K562 (cell line): Measurements from ENCODE around the gene METAP1. TPM values are rescaled to one million over a fixed set of nuclear protein-coding genes. Genes with fewer than 3 reads are reported as not detected.
"Not testable (repeated sequence)": the region's sequence is repeated elsewhere in the genome, so short reads cannot be mapped to it uniquely, and the experiment has no call there.

Experiments used
- ATAC-seq: fragments of 200-7000 bp; cut with Tn5 transposase; 3 replicates; pipeline ENCODE4 v1.9.1; 2020; ENCODE audit warnings: moderate library complexity
- BruUV-seq: library from RNA; stranded (reverse); fragments of 400-500 nt; replicated peaks from 2 replicates; lab custom pipeline; 2021; lab: Mats Ljungman, UMichigan
- CTCF ChIA-PET: fragments of 300-600 bp; formaldehyde crosslinking; extraction: SDS; loops from one replicate; lab custom pipeline; 2021; ENCODE audit warnings: low intra/inter-chr PET ratio; lab: Yijun Ruan, JAX
- POLR2A ChIA-PET: fragments of 300-600, 350-650 bp; sonication (Branson Sonifier 250); formaldehyde crosslinking; extraction: SDS; loops from one replicate; lab custom pipeline; 2021; ENCODE audit warnings: antibody characterized with exemption, inconsistent platforms; lab: Yijun Ruan, JAX
- DNase-seq, 4 experiments: peaks; one replicate each; pipeline versions ENCODE4 v3.0.0 to v3.0.0-alpha.2; 2011 to 2018; ENCODE audit warnings: low spot score in 3 of 4, mixed read lengths in 3 of 4; ENCODE audit errors: extremely low read depth in 1 of 4
- FAIRE-seq: peaks from 2 replicates; lab custom pipeline; 2011; peaks lifted over from hg19 to GRCh38; lab: Jason Lieb, UNC
- H2AFZ ChIP-seq: 2 replicates; pipeline ENCODE4 v1.6.0; 2011; ENCODE audit warnings: low read depth, low read length, control low read depth, inconsistent platforms
- H3K27ac ChIP-seq: fragments of 200-600 bp; 3 replicates; pipeline ENCODE4 v1.8.0; 2011; ENCODE audit warnings: low read depth, mild to moderate bottlenecking, control low read depth, inconsistent platforms, low read length, moderate library complexity, mixed read lengths; ENCODE audit errors: extremely low read depth
- H3K27me3 ChIP-seq, 2 experiments: fragments of 300-600 bp in 1 of 2; 2 replicates in 1 of 2; 3 replicates in 1 of 2; pipeline versions ENCODE4 v1.6.0 to v1.8.0; 2011; ENCODE audit warnings: inconsistent platforms in 2 of 2, low read length in 2 of 2, mild to moderate bottlenecking in 1 of 2, mixed read lengths in 1 of 2, moderate library complexity in 1 of 2; ENCODE audit not compliant: control insufficient read depth in 2 of 2, insufficient read depth in 2 of 2
- H3K36me3 ChIP-seq: fragments of 300-600 bp; 3 replicates; pipeline ENCODE4 v1.8.0; 2011; ENCODE audit warnings: mild to moderate bottlenecking, low read length, inconsistent platforms; ENCODE audit not compliant: control insufficient read depth, insufficient read depth
- H3K4me1 ChIP-seq, 2 experiments: fragments of 200-600 bp in 1 of 2; replicated peaks in 1 of 2; 2 replicates in 1 of 2; 3 replicates in 1 of 2; pipeline versions ENCODE4 v1.5.1 to v1.8.0; 2011; ENCODE audit warnings: inconsistent platforms in 2 of 2, low read length in 2 of 2, mild to moderate bottlenecking in 1 of 2, mixed read lengths in 1 of 2, moderate library complexity in 1 of 2; ENCODE audit not compliant: control insufficient read depth in 2 of 2, insufficient read depth in 2 of 2
- H3K4me2 ChIP-seq: 2 replicates; pipeline ENCODE4 v1.6.1; 2011; ENCODE audit warnings: low read length, control low read depth, inconsistent platforms, mixed read lengths; ENCODE audit not compliant: insufficient read depth
- H3K4me3 ChIP-seq: fragments of 200-600 bp; sonication (generic), shearing (Covaris generic); 2 replicates; pipeline ENCODE4 v1.5.1; 2016; ENCODE audit warnings: control low read depth, inconsistent platforms
- H3K79me2 ChIP-seq: fragments of 200-600 bp; 3 replicates; pipeline ENCODE4 v1.8.0; 2011; ENCODE audit warnings: low read length, inconsistent platforms; ENCODE audit not compliant: control insufficient read depth, insufficient read depth
- H3K9ac ChIP-seq, 2 experiments: 2 replicates each; pipeline versions ENCODE4 v1.6.0 to v1.6.1; 2011; ENCODE audit warnings: low read depth in 2 of 2, low read length in 2 of 2, control low read depth in 1 of 2, inconsistent platforms in 1 of 2, mild to moderate bottlenecking in 1 of 2, mixed read lengths in 1 of 2; ENCODE audit not compliant: insufficient read depth in 1 of 2
- H3K9me1 ChIP-seq: one replicate; pipeline ENCODE4 v1.6.0; 2011; ENCODE audit warnings: inconsistent platforms, mild to moderate bottlenecking, low read length, moderate library complexity; ENCODE audit not compliant: control insufficient read depth, insufficient read depth
- H3K9me3 ChIP-seq: replicated peaks from 2 replicates; pipeline ENCODE4 v1.5.1; 2011; ENCODE audit warnings: low read depth, low read length, inconsistent platforms; ENCODE audit not compliant: control insufficient read depth, insufficient read depth
- H4K20me1 ChIP-seq: replicated peaks from 2 replicates; pipeline ENCODE4 v1.6.1; 2011; ENCODE audit warnings: low read length, inconsistent platforms, mixed read lengths; ENCODE audit not compliant: control insufficient read depth, insufficient read depth
- MAFK ChIP-seq: IDR thresholded peaks from 2 replicates; pipeline ENCODE4 v1.6.1; 2011; ENCODE audit warnings: low read length, improper control_type of control experiment
- MTA2 ChIP-seq: fragments of 450-650 bp; IDR thresholded peaks from 2 replicates; pipeline ENCODE4 v1.6.1; 2016; ENCODE audit warnings: low read depth
- NR2C1 ChIP-seq, 2 experiments: fragments of 450-650 bp; IDR thresholded peaks; 2 replicates each; pipeline ENCODE4 v1.6.1; 2017; ENCODE audit warnings: mild to moderate bottlenecking in 2 of 2, antibody characterized with exemption in 1 of 2, inconsistent platforms in 1 of 2, missing compliant biosample characterization in 1 of 2, missing genetic modification characterization in 1 of 2
- ZNF347 ChIP-seq: fragments of 450-650 bp; formaldehyde crosslinking; IDR thresholded peaks from 2 replicates; pipeline ENCODE4 v1.4.0; 2020; ENCODE audit warnings: low read depth, mild to moderate bottlenecking, moderate library complexity
- WGBS: fragments of 100-300 bp; shearing (Covaris generic); methylation state at CpG from one replicate; pipeline ENCODE4 v1.1.6; 2016; ENCODE audit warnings: low coverage, mixed read lengths; ENCODE audit not compliant: insufficient coverage; ENCODE audit errors: missing lambda C conversion rate; 5-methylcytosine and 5-hydroxymethylcytosine counted together
- in situ Hi-C: fragments of 300-500 bp; cut with MboI; formaldehyde crosslinking; loops from 4 replicates; pipeline ENCODE4 v1.15.0; 2018; ENCODE audit warnings: inconsistent platforms, mixed read lengths
- intact Hi-C: fragments of 100-400 bp; cut with micrococcal nuclease; formaldehyde crosslinking; loops from 2 replicates; pipeline ENCODE4 v1.14.2; 2022
- polyA plus RNA-seq, 8 experiments: library from polyadenylated mRNA; depleted of rRNA in 4 of 8; stranded (reverse) in 5 of 8; unstranded in 3 of 8; fragments of >200 nt; fragmentation: Nextera tagmentation in 2 of 8; fragmentation: Illumina TruSeq in 1 of 8; extraction: Ambion mirVana in 2 of 8; extraction: Trizol in 1 of 8; gene quantifications; 2 replicates each; pipeline versions ENCODE4 v1.2.1 to v1.2.3, GENCODE V29; 2011 to 2014; ENCODE audit warnings: inconsistent platforms in 1 of 8, missing spikeins in 1 of 8
- total RNA-seq, 7 experiments: library from RNA; depleted of rRNA in 6 of 7; stranded (reverse); fragments of >200 nt in 6 of 7; fragmentation: Illumina TruSeq in 2 of 7; extraction: Trizol in 2 of 7; gene quantifications; 2 replicates each; pipeline versions ENCODE4 v1.2.1 to v1.2.3, GENCODE V29; 2011 to 2021; ENCODE audit warnings: low replicate concordance in 1 of 7

The METAP1 gene
- total and polyA plus RNA-seq, 9 of the 15 experiments (the other 6 are each of a cell fraction or from before 2014, with no cell fraction given): 31.4 to 77.6 (median 59.5) TPM

DNA sequence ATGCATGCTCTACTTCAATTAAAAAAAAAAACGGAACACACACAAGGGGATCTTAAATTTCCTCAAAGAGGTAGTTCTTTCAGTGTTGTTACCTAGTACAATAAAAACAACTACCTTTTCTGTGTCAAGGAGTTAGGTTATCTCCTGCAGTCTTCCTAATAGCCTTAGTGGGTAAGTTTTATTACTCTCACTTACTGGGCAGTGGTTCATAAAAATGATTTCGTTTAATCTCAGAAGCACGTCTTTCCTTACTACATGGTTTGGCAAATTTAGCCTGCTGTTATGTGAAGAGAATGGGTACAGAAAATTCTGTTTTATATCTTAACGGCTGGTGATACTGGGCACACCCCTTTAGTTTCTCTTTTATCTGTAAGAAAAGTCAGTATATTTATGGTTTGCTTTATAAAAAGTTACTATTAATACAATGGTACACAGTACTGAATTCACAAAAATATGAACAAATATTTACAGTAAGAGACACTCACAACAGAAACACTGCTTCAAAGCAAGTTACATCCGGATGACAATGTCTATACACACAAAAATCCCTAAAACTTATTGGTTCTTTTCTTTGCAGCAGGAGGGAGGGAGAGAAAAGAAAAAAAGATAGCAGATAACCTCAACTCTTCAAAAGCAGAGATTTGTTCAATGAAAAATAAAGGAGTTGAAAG is 84.2 kb downstream of the METAP1 start (continued):
- no peak for TF ChIP-seq ZNF347 (CRISPR knock-in tag)
- no peak for TF ChIP-seq NR2C1 (IDR thresholded peaks at IDR 0.05)
- no peak for TF ChIP-seq NR2C1 (tag; IDR thresholded peaks at IDR 0.05)
- no peak for TF ChIP-seq MTA2
- TF ChIP-seq MAFK: no peak

DNA sequence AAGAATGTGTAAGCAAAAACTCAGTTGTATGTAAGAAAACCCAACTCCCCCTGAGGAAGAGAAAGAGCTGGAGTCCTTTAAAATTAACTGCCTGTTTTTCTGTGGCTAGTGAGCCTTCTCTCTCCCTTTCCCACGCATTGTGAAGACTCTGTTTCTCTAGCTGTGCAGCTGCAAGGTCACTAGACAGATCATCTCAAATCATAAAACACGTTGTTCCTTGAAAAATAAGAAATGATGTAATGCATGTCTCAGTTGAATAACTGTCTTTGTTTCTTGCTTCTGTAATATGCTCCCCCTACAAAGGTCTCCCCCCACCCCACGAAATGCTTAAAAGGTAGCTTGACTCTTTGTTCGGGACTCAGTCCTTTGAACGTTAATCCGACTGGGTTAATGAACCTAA is 85.3 kb downstream of the METAP1 start:
- H4K20me1 ChIP-seq, H3K27me3 ChIP-seq, DNase-seq, H3K4me1 ChIP-seq, ATAC-seq, H3K9me3 ChIP-seq, H3K9me1 ChIP-seq, intact Hi-C loops, H3K27ac ChIP-seq, H2AFZ ChIP-seq, FAIRE-seq, CTCF ChIA-PET, POLR2A ChIA-PET, in situ Hi-C loops, BruUV-seq, H3K4me3 ChIP-seq, H3K9ac ChIP-seq, H3K4me2 ChIP-seq: not testable (repeated sequence)
- Histone ChIP-seq H3K79me2 (peaks cover 25% of the 10 kb centered on the region), H3K36me3 (peaks cover 100% of the 10 kb centered on the region)
- WGBS: 64% methylated on average over 6 of the region's 6 CpGs
